T-helper 2 cell (primary cell): ENCODE measurements around the gene ADGRD2.

Experiments
- DNase-seq, 5 experiments: peaks; one replicate each; pipeline versions ENCODE4 v3.0.0 to v3.0.0-alpha.2; 2012 to 2022

The ADGRD2 gene

DNA sequence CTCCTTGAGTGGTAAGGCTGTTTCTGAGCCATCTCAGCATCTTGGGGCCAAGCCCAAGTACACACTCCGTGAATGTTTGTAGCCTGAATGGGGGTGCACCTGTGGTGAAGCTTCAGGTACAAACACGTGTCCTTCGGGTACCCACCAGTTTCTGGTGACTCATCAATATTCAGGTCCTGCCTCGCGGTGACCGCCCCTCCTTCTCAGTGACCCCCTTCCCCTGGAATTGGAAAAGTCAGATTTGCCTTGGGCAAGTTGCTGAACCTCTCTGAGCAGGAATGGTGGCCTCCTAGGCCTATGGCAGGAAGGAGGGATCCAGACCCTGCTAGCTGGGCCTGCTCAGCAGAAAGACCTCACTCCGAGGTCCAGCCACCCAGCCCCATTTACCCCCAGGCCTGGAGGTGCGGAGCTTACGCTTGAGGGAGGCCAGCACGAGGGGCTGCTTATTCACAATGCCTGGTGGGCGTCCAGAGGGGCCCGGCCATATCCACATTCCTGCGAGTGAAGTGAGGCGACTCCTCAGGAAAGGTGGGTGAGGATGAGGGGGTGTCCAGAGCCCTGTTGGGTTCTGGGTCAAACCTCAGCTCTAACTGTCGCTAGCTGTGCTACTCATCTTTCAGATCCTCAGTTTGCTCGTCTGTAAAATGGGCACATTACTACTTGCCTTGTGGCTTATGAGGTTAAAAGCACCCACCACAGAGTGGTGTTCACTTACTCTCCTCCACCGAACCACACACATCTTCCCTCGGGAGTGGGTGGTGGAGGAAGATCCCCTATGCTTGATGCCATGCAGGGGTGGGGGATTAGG is 7.0 kb downstream of the ADGRD2 start:
- no peak for DNase-seq

DNA sequence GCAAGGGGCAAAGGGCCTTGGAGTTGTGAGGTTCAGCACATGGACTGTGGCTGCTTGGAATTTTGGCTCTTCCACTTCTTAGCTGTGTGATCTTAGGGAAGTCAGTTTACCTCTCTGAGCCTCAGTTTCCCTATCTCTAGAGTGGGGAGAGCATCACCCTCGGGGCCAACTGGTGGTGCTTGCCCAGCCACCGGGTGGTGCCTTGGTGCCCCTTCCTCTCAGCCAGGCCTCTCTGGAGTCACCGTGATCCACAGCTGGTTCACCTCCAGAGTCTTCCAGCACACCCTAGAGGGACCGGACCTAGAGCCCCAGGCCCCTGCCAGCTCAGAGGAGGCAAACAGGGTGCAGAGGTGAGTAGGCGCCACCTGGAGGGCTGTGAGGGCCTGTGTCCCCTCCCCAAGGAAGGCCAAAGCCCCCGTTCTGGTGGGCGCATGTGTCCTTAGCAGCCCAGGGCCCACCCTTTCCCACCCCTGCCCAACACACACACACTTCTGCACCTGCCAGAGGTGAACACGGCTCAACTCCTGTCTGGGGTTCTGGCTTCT is 7.7 kb downstream of the ADGRD2 start:
- no peak for DNase-seq

DNA sequence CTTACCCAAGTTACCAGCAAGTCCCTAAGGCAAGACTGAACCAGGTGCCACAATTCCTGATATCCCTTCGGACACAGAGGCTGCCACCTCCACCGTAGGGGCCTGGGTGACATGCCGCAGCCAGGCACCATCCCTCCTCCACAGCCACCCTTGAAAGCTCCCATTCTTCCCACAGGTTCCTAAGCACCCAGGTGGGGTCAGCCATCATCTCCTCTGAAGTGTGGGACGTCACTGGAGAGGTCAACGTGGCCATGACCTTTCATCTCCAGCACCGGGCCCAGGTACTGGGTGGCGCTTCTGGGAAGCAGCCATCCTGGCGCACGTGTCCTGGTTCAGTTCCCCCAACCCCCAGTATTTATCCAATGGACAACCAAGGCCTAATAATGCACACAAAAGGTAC is 8.2 kb downstream of the ADGRD2 start:
- no peak for DNase-seq

DNA sequence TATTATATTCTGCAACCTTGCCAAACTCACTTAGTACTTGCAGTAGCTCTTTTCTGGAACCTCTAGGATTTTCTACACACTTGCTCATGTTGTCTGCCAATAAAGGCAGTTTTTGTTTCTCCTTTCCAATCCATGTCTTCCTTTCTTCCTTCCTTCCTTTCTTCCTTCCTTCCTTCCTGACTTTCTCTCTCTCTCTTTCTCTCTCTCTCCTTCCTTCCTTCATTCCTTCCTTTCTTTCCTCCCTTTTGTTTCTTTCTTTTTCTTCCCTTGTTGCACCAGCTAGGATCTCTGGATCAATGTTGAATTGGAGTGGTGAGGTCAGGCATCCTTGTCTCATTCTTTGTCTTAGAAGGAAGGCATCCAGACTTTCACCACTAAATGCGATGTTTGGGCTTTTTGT is 12.5 kb downstream of the ADGRD2 start:
- no peak for DNase-seq

DNA sequence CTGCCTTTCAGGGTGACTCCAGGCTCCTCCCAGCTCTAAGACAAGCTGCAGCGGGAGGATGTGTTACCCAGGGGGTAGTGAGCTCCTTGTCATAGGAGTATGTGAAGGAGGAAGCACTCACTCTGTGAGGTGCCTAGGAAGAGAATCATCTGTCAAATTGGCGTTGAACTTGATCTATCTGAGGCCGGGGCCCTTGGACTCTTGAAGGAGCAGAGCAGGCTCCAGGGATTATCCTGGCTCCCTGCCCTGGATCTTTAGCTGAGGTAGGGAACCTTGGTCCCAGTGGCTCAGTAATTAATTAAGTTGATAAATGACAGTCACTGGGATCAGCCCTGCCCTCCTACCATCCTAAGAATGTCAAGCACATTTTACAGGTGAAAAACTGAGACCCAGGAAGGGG is 15.5 kb downstream of the ADGRD2 start:
- no peak for DNase-seq

DNA sequence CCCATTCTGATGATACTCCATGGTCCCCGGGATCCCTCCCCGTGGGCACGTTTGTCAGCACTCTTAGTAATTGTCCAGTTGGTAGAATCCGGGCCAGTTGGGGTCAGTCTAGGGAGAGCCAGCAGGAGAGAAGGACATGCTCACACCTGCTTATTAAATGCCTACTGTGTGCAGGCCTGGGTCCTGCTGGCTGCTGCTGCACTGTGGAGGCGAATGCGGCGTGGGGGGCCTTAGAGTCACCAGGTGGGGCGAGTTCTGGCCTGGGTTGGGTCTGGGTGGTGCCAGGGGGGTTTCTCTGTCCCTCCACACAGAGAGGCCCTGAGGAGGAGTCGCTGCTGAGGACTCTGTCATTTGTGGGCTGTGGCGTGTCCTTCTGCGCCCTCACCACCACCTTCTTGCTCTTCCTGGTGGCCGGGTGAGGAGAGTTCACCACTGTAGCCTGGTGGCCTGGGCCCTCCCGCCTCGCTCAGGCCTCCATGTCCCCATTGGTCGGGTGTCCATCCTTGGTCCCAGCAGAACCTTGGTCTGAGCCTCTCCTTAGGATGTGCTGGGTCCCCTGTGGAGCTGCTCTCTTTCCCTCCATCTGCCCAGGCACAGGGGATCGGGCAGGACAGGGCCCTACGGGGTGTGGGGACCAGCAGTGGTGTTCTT is 17.3 kb downstream of the ADGRD2 start:
- DNase-seq = no peak

DNA sequence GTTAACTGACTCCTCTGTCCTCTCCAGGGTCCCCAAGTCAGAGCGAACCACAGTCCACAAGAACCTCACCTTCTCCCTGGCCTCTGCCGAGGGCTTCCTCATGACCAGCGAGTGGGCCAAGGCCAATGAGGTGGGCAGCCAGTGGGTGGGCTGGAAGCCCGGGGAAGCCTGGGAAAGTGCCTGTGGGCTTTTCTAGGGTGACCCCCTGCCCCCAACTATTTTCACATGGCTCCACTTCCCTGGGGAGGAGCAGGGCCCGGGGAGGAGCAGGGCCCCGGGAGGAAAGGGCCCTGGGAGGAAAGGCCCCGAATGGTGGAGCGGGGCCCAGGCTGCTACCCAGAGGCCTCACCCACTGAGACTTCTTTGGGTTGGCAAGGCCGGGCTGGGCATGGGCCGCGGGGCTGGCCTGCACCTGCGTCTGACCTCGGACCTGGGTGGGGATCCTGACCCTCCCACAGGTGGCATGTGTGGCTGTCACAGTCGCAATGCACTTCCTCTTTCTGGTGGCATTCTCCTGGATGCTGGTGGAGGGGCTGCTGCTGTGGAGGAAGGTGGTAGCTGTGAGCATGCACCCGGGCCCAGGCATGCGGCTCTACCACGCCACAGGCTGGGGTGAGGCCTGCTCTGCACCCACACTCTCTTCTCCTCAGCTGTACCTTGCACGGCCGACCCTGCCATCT is 17.9 kb downstream of the ADGRD2 start:
- DNase-seq = no peak

DNA sequence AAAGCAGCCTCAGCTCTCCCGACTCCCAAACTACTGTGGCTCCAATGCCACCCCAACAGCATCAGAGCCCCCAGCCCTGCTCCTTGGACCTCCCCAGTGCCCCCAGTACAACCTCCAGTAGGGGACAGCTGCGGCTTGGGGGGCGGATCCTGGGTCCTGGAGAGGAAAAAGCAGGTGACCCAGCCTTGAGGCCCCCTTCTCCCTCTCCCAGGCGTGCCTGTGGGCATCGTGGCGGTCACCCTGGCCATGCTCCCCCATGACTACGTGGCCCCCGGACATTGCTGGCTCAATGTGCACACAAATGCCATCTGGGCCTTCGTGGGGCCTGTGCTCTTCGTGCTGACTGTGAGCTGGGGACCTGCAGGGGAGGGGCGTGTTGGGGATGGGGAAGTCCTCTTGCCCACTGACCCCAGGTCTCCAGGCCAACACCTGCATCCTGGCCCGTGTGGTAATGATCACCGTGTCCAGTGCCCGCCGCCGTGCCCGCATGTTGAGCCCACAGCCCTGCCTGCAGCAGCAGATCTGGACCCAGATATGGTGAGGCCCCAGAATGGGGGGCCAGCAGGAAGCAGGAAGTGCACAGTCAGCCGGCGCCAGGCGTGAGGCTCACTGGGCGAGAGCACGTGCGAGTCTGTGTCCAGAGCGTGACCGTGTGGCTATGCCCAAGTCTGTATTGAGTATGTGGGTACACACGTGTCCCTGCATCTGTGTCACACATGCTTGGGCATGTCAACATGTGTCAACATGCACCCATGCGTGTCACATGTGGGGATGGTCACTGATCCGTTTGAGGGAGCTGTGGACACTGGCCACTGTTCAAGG is 19.0 kb downstream of the ADGRD2 start:
- no peak for DNase-seq

DNA sequence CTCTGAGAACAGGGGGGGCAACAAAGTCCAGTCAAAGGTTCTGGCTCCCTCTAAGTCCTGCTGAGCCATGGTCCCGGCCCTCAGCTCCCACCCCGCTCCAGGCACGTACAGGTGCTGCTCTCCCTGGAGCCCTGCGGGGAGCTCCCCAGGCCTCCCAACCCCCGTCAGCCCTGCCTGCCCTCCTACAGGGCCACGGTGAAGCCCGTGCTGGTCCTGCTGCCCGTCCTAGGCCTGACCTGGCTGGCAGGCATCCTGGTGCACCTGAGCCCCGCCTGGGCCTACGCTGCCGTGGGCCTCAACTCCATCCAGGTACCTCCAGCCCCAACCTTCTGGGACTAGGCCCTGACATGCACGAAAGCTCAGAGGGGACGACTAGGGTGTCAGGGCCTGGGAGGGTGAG is 20.1 kb downstream of the ADGRD2 start:
- DNase-seq = no peak

DNA sequence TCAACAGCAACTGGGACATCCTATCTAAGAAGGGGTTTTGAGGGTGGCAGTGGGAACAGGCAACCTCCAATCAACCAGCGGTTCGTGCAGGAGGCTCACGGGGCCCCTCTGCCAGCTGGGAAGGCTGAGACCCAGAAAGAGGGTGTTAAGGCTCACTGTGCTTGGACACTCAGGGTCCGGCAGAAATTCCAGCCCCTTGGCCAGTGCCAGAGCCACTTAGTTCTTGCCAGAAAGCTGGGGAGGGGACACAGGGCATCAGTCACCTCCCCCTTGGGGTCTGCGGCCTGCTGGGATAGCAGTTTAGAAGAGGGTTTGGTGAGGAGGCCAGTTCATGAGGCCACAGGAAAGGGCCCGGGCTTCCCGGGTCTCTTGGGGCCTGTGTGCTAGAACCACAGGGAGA is 20.5 kb downstream of the ADGRD2 start:
- no peak for DNase-seq

DNA sequence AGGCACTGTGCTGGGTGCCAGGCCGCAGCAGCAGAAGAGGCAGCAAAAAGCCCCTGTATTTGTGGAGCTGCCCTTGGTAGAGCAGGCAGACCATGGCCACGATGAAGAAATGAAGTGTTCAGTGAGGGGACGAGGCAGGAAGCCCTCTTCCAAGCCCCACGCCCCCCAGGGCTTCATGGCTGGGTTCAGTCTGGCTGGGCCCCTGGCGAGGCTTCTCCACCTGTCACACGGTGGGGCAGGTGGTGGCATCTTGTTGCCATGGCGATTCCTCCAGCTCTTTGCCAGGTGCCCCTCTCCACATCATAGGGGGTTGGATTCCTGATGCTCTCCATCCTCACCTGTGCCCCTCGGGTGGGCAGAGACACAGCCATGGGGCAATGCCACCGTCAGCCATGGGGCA is 21.5 kb downstream of the ADGRD2 start:
- no peak for DNase-seq

DNA sequence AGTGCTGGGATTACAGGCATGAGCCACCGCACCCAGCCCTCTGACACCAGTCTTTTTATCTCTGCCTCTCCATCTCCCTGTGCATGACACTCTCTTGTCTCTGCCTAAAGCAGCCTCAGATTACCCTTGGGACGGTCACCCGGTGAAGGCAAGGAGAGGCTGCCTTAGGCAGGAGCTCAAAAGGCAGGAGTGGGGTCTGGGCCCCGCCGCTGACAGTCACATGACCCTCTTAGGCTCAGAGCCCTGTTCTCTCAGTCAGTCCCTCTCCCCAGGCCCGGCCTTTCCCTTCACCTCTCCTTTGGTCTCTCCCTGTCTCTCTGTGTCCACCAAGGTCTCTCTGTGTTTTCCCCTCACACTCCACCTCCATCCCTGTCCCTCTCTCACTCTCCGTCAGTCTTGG is 22.5 kb downstream of the ADGRD2 start:
- no peak for DNase-seq

DNA sequence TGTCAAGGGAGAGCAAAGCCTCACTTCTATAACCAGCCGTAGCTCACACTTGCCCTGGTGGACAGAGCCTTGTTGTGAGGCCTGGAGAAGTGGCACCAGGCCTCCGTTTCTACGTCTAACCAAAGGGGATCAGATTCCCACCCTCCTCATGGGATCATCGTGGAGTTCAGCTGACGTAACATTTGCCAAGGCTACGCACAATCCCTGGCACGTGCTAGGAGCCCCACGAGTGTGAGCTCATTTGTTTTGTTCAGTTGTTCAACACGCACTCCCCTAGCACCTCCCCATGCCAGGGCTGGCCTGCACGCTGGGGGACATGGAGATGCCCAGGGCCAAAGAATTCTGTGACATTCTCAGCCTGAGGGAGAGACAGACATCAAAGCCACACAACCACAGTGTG is 23.1 kb downstream of the ADGRD2 start:
- no peak for DNase-seq

DNA sequence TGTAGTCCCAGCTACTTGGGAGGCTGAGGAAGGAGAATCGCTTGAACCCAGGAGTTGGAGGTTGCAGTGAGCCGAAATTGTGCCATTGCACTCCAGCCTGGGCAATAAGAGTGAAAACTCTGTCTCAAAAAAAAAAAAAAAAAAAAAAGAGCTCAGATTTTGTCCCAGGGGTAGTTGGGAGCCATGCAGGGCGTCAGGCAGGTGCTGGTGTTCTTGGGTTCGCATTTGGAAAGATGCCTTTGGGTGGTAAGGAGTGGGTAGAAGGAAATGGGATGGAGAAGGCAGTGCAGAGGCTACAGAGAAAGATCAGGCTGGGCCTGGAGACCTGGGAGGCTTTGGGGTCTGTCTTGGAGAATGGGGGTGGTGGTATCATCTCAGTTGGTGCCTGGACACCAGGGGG is 23.9 kb downstream of the ADGRD2 start:
- no peak for DNase-seq

DNA sequence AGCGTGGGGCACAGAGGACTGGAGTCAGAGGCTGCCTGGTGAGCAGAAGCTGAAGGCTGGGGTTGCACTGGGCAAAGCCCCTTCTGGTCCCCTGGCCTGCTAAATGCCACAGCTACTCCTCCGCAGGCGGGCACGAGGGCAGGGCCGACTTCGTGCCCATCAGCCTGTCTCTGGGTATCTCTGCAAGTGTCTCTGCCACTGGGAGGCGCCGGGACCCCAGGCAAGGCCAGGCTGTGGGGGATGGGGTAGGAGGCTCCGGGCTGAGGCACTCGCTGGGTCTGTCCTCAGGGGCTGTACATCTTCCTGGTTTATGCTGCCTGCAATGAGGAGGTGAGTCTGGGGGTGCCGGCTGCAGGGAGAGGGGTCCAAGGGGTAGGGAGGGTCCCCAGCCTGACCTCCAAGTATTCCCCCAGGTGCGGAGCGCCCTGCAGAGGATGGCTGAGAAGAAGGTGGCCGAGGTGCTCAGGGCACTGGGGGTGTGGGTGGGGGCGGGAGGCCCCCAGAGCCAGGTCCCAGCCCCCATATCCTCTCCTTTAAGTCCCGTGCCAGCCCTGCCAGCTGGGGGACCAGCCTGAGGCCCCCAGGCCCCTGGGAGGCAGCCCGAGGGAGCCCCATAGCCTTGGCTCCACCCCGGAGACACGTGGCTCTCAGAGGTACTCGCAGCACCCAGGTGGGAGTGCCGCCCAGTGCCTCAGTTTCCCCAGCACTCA is 25.1 kb downstream of the ADGRD2 start:
- DNase-seq = no peak

DNA sequence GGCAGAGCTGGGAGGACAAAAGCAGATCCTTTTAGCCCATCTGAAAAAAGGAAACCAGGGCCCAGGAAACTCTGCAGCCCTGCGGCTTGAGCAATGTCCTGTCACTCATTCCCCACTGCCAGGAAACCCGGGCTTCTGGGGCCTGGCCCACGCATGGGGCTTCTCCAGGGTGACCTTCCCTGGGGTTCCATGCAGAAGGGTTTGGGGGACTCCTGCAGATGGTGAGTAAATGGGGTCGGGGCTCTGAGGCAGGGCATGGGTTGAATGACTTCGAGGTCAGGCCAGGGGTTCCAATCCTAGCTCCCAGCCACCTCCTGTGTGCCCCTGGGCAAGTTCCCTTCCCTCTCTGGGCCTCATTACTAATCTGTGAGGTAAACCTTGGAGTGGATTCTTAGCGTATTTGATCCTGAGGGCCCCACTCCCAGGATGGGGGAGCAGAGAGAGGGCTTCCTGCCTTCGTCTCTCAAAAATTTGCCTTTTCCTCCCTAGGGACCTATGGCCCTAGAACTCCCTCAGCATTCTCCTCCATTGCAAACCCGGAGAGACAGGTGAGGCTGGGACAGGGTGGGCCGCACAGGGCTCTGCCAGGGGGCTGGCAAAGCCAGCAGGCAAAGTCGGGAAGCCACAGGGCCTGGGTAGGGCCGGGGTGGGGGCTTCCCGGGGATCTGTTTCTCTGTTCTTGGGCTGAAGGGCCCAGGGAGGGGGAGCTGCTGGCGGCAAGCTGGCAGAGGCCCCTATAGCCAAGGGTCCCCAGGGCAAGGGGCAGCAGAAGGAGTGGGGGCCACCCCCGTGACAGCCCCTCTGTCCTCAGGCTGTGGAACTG is 25.8 kb downstream of the ADGRD2 start:
- DNase-seq = no peak

DNA sequence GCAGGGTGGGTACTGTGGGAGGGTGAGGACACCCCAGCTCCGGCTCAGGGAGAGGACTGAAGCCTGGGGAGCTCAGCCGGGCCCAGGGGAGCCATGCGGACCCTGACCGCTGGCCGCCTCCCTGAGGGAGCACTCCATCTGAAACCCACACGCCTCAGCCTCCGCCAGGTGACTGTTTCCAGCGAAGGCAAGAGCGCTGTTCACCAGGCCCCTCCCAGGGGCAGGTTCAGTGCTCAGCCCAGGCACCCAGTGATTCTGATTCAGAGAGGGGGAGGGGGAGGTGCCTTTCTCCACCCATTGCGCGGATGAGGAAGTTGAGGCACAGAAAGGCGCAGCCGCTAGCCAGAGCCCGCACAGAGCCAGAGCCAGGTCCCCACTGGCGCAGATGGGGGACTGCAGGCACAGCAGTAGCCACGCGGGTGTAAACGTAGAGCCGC is 27.0 kb downstream of the ADGRD2 start:
- no peak for DNase-seq

DNA sequence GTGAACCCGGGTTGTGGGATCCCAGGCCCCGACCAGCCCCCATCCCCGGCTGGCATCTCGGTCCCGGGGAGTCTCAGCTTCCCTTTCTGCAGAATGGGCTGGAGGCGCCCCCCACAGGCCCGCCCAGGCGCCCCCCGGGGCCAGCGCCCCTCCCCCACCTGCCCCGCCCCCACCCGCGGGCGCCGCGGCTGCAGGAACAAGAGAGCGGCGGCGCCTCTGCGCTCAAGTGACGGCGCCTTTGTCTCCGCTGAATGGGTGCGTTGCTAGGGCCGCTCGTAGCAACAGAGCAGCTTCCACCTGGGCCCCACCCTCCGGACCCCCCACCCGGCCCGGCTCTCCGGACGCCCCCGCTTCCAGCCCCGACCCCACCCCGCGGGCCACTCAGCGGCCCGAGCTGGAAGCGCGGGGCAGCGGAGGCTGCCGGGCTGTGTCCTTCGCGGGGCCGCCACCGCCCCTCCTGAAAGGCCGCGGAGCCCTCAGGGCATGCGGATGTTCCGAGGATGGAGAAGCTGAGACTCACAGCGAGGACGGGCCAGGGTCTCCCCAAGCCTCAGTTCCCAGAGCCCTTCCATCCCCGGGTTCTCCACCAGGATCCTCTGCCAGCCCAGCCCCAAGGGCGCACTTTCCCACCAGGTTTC is 27.5 kb downstream of the ADGRD2 start:
- no peak for DNase-seq

DNA sequence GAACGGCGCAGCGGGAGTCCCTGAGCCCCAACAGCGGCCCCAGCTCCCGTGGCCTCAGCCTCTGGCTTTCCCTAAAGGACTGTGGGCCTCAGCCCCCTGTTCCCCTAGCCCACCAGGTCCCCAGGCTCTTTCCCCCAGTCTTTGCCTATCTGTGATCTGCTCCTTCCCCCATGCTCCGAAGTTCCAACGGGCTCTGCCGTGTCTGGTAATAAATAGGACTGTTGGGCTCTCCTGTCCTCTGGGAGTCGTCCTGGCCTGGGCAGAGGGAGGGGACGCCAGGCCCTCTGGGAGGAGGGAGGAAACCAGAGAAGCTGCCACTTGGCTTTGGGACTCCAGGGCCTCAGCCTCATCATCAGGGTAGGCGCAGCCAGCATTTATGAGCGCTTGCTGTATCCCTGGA is 28.1 kb downstream of the ADGRD2 start:
- no peak for DNase-seq

DNA sequence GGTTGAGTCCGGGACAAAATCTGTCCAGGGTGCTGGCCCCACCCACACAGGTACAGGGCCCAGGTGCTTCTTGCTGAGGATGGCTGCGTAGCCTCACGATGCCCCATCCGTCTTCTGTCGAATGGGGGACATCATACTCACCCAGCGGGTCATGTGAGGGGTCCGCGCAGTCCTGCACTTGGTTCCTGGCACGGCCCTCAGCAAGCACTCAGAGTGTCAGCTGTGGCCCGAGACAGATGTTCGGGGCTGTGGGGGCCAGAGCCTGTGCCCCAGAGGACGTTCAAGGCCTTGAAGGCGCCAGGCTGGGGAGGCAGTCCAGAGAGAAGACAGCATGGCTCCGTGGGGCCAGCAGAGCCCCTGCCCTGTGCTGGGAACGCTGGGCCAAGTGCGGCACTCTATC is 29.1 kb downstream of the ADGRD2 start:
- DNase-seq = no peak
